HG03442 (cell line): ENCODE measurements around the gene TMEM123.
"Not testable (repeated sequence)": the region's sequence is repeated elsewhere in the genome, so short reads cannot be mapped to it uniquely, and the experiment has no call there.

Source experiments
- ATAC-seq: cut with Tn5 transposase; IDR thresholded peaks from one replicate; pipeline ENCODE4 v1.9.1; 2021; ENCODE audit warnings: mild to moderate bottlenecking, moderate library complexity; ENCODE audit not compliant: unreplicated experiment

TMEM123 gene

DNA sequence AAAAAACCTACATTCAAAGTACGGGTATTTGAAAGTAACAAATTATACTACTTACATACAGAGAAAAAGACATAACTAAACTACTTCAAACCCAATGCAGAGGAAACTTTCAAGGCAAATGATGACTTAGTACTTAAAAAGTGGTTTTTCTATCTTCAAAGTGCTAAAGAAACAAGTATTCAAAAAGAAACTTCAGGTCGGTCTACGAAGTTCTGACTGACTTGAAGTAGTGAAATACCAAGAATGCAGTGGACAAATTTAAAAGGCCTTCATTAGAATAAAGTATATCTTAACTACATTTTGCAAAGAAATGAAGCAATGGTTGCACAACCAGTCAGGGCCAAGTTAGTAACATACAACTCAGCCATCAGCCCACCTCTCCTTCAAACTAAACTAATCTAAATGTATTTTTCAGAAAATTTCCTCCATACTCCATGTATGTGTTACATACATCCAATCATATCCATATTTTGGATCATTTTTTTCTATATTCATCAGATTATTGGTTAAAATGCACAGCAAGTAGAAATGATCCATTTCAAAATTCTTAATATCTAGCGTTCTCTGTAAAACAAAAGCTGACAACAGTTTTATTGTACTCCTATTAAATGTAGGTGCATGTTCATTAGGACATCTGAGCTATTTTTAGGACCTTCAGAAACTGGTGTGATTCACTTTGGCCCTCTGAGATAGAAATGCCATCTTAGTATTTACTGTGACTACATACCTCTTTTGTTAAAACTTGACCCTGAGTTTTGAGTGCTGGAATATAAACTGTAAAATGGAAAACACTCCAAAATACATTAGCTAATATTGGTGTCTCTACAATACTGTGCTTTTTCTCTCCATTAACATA is 55.6 kb downstream of the TMEM123 start:
- ATAC-seq, result no peak

DNA sequence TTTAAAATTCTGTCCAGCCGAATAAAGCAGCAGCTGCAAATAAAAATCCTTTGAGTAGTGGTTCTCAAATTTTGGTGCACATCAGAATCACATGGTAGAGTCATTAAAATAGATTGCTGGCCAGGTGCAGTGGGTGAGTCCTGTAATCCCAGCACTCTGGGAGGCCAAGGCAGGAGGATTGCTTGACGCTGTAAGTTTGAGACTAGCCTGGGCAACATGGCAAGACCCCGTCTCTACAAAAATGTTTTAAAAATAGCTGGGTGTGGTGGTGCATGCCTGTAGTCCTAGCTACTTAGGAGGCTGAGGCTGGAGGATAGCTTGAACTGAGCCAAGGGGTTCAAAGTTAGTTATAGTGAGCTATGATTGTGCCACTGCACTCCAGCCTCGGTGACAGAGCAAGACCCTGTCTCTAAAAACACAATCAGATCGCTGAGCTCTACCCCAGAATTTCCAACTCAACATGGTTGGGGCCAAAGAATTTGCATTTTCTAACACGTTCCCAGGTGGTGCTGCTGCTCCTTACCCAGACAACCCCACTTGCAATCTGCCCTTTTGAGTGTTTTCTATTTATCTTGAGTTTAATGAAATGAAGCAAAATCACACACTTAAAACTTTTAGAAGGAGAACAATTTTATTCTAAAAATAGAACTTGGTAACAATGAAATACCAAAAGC is 56.7 kb downstream of the TMEM123 start:
- no peak for ATAC-seq

DNA sequence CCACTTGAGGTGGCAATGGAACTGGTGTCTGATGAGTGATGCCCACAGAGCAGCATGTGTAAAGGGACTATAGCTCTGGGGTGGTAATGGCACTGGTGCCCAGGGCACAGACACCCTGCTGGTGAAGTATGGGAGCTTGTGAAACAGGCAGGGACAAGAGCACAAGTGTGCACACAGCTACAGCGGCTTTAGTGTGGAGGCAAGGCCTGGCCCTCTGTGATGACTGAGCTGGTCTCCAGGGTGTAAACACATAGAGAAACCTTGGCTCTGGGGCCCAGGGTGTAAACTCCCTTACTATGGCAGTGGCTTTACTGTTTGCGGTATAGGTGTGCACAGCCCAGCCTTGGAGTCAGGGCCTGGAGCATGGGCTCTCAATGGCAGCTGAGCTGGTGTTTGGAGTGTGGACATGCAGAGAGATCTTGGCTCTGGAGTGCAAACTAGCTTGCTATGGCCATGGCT is 59.3 kb downstream of the TMEM123 start:
- no peak for ATAC-seq

DNA sequence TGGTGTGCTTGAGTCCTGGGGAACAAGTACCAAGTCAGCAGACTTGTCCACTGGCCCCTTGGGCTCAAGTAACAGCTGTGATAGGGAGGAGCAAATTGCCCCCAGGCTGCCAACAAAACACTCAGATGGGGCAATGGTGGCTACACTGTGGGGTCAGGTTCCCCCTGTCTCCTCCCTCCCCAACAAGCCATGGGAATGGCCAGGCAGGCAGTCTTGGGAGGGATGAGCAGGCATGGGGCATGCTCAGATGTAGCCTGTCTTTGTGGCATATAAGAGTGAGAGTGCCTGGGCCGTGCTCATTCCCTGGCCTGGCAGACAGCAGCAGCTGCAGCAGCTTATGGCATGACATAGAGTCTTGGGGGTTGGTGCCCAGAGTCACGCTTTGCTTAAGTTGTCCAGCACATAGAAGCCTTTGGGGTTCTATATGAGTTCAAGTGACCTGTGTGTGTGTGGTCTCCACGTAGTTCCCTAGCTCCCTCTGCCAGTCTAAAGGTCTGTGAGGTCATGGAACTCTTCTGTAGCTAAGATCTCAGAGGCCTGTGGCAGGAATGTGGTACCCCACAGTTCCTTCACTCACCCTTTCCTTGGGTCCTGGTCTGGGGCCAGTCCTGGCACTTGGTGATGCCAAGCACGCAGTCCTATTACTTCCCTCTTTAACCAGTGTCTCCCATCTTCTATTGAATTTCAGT is 60.9 kb downstream of the TMEM123 start:
- ATAC-seq, result no peak

DNA sequence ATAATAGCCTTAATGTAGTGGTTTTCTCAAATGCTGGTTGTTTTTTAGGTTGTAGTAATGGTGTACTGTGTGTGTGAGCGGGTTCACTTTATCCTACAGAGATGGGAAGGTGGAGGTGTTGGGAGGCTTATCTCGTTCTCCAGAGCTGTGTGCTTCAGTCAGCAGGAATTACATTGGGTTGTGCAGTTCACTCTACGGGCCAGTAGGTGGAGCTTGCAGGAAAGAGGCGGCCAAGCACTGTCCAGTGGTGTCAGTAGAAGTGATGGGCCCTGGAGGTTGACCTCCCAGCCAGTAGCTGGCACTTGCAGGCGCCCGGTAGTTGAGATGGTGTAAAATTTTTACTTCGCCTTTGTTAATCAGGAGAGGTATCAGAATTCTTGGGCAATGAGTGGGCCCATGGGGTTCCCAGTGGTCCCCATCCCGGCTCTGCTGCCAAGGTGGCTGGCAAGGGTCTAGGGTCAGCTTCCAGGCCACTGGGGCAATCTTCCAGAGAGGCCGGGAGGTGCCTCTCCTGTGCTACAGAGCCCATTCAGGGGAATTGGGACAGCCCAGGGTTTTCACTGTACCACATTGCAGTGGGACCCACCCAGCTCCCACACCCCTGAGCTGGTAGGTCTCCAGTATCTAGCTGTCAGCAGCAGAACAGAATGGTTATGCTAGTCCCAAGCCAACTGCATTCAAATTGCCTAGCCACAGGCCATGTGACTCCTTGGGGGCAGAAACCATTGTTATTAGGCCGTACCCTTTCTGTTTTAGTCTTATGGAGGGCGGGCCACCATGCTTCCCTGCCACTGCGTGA is 61.7 kb downstream of the TMEM123 start:
- peak; percentile 88 for ATAC-seq

DNA sequence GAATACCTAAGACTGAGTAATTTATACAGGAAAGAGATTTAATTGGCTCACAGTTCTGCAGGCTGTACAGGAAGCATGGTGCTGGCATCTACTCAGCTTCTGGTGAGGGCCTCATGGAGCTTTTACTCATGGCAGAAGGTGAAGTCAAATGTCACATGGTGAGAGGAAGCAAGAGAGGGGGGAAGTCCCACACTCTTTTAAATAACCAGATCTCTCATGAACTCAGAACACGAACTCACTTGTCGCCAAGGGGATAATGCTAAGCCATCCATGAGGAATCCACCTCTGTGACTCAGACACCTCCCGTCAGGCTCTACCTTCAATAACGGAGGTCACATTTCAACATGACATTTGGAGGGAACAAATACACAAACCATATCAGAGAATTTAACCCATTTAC is 63.3 kb downstream of the TMEM123 start:
- no peak for ATAC-seq

DNA sequence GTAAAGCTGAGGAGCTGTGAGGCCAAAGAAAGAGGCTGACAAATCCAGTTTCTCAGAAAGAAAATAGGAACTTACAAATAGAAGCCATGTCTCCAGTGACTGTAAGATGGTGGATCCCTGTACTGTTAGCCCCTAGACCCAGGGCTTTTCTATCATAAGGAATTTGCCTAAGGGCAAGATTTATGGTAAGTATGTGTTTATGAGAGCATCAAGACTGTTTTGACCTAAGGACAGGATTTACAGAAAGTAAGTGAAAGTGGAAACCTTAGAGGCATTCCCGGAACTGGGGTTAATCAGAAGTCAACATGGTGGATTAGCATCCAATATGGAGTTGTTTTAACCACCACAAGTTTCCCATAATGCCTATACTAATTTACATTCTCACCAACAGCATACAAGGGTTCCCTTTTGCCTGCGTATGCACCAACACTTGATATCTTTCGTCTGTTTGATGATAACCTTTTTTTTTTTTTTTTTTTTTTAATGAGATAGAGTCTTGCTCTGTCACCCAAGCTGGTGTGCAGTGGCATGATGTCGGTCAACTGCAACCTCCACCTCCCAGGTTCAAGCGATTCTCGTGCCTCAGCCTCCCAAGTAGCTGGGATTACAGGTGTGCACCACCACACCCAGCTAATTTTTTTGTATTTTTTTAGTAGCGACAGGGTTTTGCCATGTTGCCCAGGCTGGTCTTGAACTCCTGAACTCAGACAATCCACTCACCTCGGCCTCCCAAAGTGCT is 65.4 kb downstream of the TMEM123 start:
- no peak for ATAC-seq

DNA sequence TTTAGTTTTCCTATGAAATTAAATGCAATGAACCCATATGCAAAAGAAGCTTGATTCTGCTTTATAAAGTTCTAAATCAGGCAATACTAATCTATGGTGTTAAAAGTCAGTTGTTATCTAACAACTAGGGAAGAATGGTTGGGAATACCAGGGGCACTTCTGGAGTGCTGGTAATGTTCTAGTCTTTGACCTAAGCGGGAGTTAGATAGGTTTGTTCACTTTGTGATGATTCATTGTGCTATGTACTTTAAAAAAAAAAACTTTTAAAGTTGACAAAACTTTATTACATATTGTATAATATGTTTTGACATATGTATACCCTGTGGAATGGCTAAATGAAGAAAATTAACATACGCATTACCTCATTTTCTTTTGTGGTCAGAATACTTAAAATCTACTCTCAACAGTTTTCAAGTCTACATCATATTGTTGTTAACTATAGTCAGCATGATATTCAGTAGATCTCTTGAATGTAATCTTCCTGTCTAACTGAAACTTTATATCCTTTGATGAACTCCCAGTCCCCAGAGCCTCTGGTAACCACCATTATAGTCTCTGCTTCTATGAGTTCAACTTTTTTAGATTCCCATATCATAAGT is 66.3 kb downstream of the TMEM123 start:
- ATAC-seq, result no peak

DNA sequence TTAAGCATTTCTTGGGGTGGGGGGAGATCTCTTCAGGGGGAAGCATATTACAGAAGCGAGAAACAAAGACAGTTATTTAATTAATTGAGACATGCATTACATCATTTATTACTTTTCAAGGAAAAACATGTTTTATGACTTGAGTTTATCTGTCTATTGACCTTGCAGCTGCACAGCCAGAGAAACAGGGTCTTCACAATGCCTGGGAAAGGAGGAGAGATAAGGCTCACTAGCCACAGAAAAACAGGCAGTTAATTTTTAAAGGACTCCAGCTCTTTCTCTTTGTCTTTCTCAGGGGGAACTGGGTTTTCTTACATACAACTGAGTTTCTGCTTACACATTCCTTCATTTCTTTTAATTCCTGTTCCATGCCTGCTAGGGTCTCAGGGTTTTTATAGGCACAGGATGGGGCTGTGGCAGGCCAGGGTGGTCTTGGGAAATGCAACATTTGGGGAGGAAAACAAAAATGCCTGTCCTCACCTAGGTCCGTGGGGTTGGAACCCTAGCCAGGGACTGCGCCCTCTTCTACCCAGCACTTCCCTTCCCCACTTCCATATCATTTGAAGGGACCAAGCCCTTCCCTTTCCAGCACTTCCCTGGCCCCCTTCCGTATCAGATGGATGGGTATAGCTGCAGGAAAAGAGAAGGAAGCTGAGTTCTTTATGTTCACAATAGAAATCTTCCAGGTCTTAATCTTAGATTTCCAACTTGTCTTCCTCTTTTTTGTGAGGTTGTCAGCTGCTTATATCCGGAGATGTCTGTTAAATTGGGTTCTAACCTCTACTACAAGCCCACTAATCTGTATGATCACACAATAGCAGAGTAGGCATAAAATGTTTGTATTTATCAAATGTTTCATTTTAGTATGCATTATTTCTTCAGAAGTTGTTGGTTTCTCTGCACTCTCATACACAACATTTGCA is 67.2 kb downstream of the TMEM123 start:
- no peak for ATAC-seq

DNA sequence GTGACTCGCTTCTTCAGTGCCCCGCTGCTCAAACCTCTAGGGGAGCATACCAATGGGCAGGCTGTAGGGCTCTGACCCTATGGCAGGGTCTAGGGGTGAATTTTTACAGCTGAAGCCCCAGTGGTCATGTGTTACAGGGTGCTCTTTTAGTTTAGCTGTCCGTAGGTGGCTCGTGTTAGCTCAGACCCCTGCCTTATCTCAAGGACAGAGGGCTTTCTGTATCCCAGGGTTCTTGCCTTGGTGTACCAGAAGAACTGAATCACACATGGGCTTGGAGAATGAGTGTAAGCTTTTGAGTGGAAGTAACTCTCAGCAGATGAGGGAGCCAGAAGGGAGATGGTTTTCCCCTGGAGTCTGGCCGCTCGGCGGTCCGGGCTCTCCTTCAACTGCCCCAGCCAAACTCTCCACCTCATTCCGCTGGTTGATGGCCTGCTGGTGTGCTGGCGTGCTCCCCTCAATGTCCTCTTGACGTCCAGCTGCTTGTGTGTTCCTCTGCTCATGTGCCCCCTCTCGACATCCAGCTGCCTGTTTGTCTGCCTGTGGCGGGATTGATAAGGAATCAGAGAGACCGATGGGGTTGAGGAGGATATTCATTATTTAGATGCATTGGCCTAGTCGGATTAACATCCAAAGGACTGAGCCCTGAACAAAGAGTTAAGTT is 68.0 kb downstream of the TMEM123 start:
- ATAC-seq, result no peak

DNA sequence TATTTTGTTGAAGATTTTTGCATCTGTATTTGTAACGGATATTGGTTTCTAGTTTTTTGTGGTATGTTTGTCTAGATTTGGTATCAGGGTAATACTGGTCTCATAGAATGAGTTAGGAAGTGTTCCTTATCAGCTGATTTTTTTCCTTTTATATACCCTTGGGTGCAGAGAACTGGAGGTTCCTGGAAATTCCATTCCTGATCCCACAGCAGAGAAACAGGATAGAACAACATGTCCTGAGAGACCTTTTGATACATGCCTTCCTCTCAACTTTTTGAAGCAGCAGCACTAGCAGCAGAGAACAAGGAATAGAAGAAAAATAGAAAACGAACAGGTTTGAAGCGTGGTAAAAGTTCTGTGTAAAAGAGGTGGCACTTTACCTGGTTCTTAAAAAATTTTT is 68.7 kb downstream of the TMEM123 start:
- no peak for ATAC-seq

DNA sequence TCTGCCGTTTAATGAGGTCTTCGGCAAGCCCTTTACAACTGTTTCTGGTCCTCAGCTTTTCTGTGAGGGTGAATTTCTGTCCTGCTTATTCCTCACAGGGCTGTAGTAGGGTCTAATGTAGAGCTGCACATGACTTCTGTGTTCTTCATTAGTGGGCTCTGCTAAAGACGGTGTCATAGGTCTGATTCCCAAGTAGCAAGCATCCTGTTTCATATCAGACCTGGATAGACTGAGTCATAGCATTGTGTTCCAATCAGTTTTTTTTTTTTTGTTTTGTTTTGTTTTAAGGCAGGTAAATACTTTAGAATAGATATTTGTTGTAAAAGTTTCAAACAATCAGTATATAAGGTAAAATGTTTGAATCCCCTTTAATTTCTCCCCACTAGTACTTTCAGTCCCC is 70.2 kb downstream of the TMEM123 start:
- no peak for ATAC-seq

DNA sequence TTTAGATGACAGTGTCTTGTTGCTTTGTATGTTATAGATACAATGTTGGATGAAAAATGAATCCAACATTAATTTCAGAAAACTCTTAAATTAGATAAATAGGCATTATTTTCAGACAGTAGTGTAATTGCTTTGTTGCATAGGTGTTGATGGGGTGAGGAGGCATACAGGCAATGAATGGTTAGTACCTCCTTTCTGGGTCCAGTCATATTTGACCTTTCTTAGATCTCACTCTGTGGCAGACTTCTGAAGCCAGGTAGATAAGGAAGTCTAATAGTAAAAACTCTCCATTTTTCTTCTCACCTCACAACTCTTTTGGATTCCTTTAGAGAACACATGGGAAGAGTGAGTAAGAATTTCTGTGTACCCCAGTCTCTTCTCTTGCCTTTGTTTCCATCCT is 73.7 kb downstream of the TMEM123 start:
- ATAC-seq, result no peak

DNA sequence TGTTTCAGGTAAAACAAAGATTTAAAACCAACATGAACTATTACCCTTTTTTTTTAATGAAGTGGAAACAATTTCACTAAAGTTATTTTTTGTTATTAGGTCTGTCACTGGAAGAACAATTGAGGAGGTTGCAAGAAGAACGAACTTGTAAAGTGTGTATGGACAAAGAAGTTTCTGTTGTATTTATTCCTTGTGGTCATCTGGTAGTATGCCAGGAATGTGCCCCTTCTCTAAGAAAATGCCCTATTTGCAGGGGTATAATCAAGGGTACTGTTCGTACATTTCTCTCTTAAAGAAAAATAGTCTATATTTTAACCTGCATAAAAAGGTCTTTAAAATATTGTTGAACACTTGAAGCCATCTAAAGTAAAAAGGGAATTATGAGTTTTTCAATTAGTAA is 74.7 kb downstream of the TMEM123 start:
- no peak for ATAC-seq

DNA sequence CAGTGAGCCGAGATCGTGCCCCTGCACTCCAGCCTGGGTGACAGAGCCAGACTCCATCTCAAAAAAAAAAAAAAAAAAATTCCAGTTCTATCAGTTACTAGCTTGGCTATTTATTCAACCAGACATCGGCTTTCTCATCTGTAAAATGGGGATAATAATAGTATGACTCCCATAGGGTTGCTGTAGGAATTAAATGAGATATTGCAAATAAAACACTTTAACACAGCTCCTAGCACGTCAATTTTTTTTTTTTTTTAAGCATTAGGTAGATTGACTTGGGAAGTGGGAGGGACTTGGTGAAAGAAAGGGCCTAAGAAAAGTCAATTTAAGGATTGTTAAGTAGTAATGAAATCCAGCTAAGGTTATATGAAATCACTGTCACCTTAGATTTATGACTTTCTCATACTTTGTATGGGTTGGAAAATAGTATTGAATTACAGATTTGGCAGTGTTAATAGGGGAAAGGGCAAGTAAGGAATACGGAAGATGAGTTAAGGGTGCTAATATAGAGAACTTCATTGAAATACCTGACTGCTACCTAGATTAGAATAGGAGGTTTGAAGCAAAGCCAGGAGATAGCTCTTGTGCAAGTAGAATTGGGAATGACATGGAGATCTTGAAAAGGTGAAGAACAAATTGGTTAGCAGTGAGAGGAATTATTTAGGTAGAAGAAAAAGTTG is 76.7 kb downstream of the TMEM123 start:
- no peak for ATAC-seq

DNA sequence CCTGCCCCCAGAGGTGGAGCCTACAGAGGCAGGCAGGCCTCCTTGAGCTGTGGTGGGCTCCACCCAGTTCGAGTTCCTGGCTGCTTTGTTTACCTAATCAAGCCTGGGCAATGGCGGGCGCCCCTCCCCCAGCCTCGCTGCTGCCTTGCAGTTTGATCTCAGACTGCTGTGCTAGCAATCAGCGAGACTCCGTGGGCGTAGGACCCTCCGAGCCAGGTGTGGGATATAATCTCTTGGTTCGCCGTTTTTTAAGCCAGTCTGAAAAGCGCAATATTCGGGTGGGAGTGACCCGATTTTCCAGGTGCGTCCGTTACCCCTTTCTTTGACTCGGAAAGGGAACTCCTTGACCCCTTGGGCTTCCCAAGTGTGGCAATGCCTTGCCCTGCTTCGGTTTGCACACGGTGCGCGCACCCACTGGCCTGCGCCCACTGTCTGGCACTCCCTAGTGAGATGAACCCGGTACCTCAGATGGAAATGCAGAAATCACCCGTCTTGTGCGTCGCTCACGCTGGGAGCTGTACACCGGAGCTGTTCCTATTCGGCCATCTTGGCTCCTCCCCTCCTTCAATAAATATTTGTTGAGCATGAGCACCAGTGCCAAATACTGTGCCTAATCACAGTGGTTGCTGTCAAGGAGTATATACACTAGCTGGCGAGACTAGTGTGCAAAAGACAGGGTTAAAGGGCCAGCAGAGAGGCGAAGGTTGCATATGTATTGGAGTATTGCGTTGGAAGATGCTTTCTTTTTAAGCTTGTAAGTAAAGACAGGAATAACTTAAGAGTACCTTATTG is 77.7 kb downstream of the TMEM123 start:
- ATAC-seq, result not testable (repeated sequence)

DNA sequence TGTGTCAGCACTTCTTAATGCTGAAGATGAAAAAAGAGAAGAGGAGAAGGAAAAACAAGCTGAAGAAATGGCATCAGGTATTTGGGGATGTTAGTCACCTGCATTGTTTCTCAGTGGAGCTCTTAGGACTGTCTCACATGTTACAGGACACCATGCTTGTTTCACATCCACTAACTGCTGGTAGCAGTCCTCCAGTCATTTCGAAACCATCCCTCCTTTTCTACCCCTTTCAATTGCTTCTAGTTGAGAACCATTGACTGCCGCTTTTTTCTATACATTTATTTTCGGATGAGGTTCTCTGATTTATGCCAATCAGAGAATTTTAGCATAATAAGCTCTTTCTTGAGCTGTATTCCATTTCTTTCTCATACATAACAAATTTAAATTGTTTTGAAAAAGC is 84.1 kb downstream of the TMEM123 start:
- ATAC-seq, result peak; percentile 100
